ENCODE results near the gene ADAM12.

ADAM12 gene

GRCh38 chr10:126135177-126135576, 253.1 kb downstream of the ADAM12 start:
- DNase-seq = peak in 1 of 4 experiments; percentile 18

DNA sequence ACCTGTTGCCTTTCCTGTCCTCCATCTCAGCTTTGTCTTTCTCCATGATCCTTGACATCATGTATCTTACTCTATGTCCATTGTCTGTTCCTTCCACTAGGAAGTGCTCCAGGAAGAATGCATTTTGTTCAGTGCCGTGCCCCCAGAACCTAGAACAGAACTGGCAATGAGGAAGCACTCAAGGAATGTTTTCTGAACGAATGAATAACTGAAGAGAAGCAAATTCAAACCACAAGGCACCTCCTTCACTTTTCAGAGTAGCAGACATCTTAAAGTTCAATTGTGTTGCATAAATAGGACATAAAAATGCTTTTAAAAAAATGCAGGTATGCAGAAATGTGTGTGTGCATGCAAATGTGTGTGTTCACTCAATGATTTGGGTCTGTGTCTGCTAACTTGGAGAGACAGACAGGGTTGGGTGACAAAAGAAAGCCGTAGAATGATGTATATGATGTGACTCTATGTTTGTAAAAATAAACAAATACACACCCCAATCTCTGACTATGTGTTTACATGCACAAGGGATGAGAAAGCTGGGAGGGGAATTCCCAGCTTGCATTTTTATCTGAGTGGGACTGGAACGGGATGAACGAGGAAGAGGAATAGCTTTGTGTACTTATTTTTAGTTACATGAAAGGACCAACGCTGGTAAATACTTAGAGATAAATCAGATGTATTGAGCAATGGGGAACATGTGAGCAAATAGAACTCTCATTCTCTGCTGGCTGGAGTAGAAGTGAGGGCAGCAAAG, 254.2 kb downstream of the ADAM12 start:
- peak; percentile 55 to 87 (median 64) for DNase-seq

- DNase-seq = no peak
Measured at GRCh38 chr10:126133082-126133620, 255.1 kb downstream of the ADAM12 start.

GRCh38 chr10:126131341-126131740, 256.9 kb downstream of the ADAM12 start:
- DNase-seq = peak; percentile 57 to 79 (median 76)

DNA sequence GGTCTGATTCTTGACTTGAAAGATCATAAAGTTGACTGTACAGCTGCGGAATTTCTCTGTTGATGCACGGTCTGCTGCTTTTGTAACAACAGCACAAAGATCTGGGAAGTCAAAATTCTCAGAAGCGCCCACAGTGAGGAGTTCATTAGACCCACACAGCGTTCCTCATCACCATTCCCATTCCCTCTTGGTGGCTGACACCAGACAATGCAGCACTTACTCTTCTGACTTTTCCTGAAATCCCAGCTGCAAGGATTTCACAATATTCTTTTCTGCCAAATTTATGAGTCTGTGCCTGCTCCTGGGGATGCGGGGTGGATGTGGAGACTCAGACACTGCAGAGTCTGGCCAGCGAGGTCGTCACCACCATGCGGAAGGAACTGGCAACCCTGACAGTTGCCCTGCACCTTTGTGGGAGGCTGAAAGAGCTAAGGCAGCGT, 258.0 kb downstream of the ADAM12 start:
- DNase-seq = no peak

DNA sequence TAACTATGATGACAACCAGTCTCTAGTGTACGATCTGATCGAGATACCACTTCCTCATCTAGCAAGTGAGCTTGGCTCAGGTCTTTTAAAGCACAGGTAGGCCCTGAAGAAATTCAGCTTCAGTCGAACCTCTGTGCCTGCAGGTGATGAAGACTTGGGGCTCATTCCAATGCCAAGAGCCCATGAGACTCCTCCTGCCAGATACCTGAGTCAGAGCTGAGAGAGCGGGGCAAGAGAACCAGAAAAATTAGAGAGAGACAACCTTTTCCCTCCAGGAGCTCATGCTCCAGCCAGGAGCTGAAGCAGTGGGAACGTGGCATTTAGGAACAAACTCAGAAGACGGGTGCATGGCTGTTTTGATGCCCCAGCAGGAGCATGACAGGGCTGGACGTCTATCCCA, 259.3 kb downstream of the ADAM12 start:
- no peak for DNase-seq

- DNase-seq = no peak
Measured at GRCh38 chr10:126128581-126128980, 259.7 kb downstream of the ADAM12 start.

GRCh38 chr10:126127481-126128029, 260.7 kb downstream of the ADAM12 start:
- DNase-seq = no peak

- no peak for DNase-seq
Measured at GRCh38 chr10:126126866-126127265, 261.4 kb downstream of the ADAM12 start.

GRCh38 chr10:126126023-126126422, 262.3 kb downstream of the ADAM12 start:
- no peak for DNase-seq

DNA sequence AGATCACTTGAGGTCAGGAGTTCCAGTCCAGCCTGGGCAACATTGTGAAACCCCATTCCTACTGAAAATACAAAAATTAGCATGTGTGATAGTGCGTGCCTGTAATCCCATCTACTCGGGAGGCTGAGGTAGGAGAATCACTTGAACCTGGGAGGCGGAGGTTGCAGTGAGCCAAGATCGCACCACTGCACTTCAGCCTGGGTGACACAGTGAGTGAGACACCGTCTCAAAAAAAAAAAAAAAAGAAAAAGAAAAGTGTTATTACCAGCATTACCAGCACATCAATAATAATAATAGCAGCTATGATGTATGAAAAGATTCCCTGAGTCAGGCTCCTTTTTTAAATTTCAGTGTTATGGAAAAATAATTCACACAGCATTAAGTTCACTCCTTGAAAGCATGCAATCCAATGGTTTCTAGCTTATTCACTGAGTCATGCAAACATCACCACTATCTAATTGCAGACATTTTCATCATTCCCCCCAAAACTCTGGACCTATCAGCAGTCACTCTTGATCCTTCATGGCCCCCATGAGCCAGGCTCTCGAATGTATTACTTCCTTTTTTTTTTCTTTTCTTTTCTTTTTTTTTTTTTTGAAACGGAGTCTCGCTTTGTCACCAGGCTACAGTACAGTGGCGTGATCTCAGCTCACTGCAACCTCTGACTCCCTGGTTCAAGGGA, 263.5 kb downstream of the ADAM12 start:
- DNase-seq = peak; percentile 53 to 86 (median 62)

- no peak for DNase-seq
Measured at GRCh38 chr10:126124046-126124445, 264.2 kb downstream of the ADAM12 start.

DNA sequence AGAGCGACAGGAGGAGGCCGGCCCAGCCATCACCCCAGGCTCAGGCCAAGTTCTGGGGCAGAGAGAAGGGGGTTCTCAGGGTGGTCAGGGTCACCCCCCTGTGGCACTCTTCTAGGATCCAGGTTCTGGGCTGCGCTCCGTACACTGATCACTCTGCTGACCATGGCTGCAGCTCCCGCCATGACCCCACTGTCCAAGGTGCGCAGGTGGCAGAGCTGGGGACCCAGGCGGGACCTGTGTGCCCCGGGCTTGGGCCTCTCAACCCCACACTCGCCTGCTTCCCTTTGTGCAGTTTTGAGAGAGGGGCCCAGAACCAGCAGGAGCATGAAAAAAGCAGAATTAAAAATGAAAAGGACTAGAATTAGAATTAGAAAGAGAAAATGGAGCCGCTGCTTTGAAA, 264.8 kb downstream of the ADAM12 start:
- no peak for DNase-seq

DNA sequence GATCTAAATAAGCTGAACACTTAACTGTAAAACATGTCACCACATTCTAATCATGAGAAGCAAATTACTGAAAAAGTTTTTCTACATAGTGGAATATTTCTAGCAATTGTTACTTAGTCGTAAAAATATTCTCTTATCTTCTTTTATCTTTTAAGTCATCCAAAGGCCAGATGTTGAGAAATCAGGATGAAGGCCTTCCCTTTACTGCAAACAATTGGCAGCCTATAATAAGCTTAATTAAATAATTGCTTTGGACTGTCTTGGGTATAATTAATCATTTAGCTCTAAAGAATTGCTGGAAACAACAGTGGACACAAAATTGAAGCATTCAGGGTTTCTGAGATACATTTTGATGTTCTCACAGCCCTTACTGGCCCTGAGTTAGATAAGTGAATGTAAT, 265.4 kb downstream of the ADAM12 start:
- DNase-seq = no peak

GRCh38 chr10:126119599-126119998, 268.7 kb downstream of the ADAM12 start:
- DNase-seq = peak; percentile 74 to 85 (median 79)

DNA sequence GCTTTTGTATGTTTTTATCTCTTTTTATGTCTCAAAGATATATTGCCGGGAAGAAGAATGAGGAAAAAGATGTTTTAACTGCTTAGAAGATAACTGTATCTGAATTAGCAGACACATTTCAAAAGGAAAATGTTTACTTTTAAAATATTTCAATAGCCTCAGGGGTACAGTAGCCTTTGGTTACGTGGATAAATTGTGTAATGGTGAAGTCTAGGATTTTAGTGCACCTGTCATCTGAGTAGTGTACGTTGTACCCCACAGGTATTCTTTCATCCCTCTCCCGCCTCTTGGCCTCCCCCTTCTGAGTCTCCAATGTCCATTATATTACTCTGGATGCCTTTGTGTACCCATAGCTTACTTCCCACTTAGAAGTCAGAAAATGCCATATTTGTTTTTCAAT, 269.8 kb downstream of the ADAM12 start:
- DNase-seq = no peak

- peak in 2 of 4 experiments; percentile 32 to 40 for DNase-seq
Measured at GRCh38 chr10:126117196-126117595, 271.1 kb downstream of the ADAM12 start.

DNA sequence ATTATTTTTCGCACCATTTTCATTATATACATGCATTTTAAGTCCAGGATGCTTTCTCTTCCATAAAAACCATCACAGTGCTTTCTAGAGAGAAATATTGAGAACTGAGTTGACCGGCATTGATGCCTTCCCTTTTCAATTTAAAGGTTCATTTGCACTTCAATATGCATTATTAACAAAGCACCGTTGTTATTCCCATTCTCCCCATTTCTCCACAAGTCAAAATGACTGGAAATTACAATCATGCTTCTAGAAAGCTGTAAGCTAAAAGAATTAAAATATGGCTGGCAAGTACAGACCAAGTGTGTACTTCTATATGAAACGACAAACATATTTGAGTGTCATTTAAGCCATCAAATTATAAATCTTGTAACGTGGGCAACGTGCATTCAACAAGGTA, 272.4 kb downstream of the ADAM12 start:
- DNase-seq = no peak

- DNase-seq = no peak
Measured at GRCh38 chr10:126114884-126115555, 273.3 kb downstream of the ADAM12 start.

GRCh38 chr10:126111516-126111915, 276.8 kb downstream of the ADAM12 start:
- peak; percentile 55 to 84 (median 79) for DNase-seq

GRCh38 chr10:126110489-126111180, 277.6 kb downstream of the ADAM12 start:
- DNase-seq = peak; percentile 67 to 90 (median 84)

GRCh38 chr10:126109893-126110292, 278.4 kb downstream of the ADAM12 start:
- DNase-seq = no peak

Data from suppressor macrophage (primary cell).